Endothelial cell of umbilical vein (primary cell): Measurements from ENCODE around the gene CDC42EP5.

ENCODE experiments used
- EZH2 ChIP-seq: IDR thresholded peaks from 2 replicates; pipeline ENCODE4 v1.6.1; 2012; ENCODE audit warnings: borderline replicate concordance, low read depth, mild to moderate bottlenecking, moderate library complexity, low read length, inconsistent platforms; ENCODE audit not compliant: severe bottlenecking
- FOS ChIP-seq: IDR thresholded peaks from 2 replicates; pipeline ENCODE4 v1.6.1; 2011; ENCODE audit warnings: mild to moderate bottlenecking, low read length, moderate library complexity, borderline replicate concordance; ENCODE audit not compliant: insufficient read depth
- JUN ChIP-seq: IDR thresholded peaks from 2 replicates; pipeline ENCODE4 v1.6.1; 2011; ENCODE audit warnings: borderline replicate concordance, low read depth; ENCODE audit not compliant: insufficient read length, insufficient read depth
- POLR2A ChIP-seq: IDR thresholded peaks from 2 replicates; pipeline ENCODE4 v1.6.1; 2012; ENCODE audit warnings: low read depth, mild to moderate bottlenecking, control low read depth, low read length
- POLR2AphosphoS5 ChIP-seq: IDR thresholded peaks from 2 replicates; pipeline ENCODE4 v1.6.1; 2012; ENCODE audit warnings: low read depth, mild to moderate bottlenecking, control low read depth, low read length, moderate library complexity; ENCODE audit not compliant: insufficient read depth
- TF ChIP-seq, protein P1 (sequence below), 2 donors: IDR thresholded peaks; 1 replicate in 1 of 2; 2 replicates in 1 of 2; pipeline ENCODE4 v1.5.1; 2011; ENCODE audit warnings: low read length in 2 of 2, mild to moderate bottlenecking in 2 of 2, moderate library complexity in 2 of 2, control low read depth in 1 of 2, inconsistent platforms in 1 of 2, low read depth in 1 of 2; ENCODE audit not compliant: insufficient read depth in 1 of 2; ENCODE audit errors: extremely low read depth in 1 of 2

GRCh38 chr19:54477650-54478049 is 4.6 kb upstream of the CDC42EP5 start:
- TF ChIP-seq EZH2 (no peak), POLR2A (no peak), POLR2AphosphoS5 (no peak), JUN (no peak), FOS (no peak)
- TF ChIP-seq, protein P1, sequence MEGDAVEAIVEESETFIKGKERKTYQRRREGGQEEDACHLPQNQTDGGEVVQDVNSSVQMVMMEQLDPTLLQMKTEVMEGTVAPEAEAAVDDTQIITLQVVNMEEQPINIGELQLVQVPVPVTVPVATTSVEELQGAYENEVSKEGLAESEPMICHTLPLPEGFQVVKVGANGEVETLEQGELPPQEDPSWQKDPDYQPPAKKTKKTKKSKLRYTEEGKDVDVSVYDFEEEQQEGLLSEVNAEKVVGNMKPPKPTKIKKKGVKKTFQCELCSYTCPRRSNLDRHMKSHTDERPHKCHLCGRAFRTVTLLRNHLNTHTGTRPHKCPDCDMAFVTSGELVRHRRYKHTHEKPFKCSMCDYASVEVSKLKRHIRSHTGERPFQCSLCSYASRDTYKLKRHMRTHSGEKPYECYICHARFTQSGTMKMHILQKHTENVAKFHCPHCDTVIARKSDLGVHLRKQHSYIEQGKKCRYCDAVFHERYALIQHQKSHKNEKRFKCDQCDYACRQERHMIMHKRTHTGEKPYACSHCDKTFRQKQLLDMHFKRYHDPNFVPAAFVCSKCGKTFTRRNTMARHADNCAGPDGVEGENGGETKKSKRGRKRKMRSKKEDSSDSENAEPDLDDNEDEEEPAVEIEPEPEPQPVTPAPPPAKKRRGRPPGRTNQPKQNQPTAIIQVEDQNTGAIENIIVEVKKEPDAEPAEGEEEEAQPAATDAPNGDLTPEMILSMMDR (IDR thresholded peaks at IDR 0.05; ENCODE audit: extremely low read depth in 1 of 2, insufficient read depth in 1 of 2, low read depth in 1 of 2, low read length in 2 of 2), result no peak
